ENCODE data around the gene CTNND2. TPM values are rescaled to one million over a fixed set of nuclear protein-coding genes. Genes with fewer than 3 reads are reported as not detected.

The CTNND2 gene
- total and polyA plus RNA-seq, 4 donors: 0.03 to 1.0 (median 0.27) TPM

GRCh38 chr5:11595045-11595444 lies 309.2 kb downstream of the CTNND2 start:
- intact Hi-C loops (cut with DNase I): no loop called here
- H3K9me3 ChIP-seq (ENCODE audit: control insufficient read depth, low read length): no peaks in the 10 kb centered on the region
- no peak for ATAC-seq (ENCODE audit: low FRiP score)
- no peaks in the 10 kb centered on the region for H3K36me3 ChIP-seq (ENCODE audit: control insufficient read depth in 1 of 2, insufficient read depth in 2 of 2, low read length in 1 of 2)
- no peak overlapping the region for H3K4me3 ChIP-seq (ENCODE audit: low read length in 2 of 2)
- H3K4me1 ChIP-seq (ENCODE audit: control insufficient read depth in 1 of 2, insufficient read depth in 2 of 2, low read length in 2 of 2): no peaks in the 10 kb centered on the region
- no peak for DNase-seq
- peaks cover 0 to 2% of the 10 kb centered on the region in 2 donors for H3K27me3 ChIP-seq (ENCODE audit: control insufficient read depth in 1 of 2, insufficient read depth in 2 of 2, low read length in 1 of 2)
- WGBS, 2 donors: 38 to 40% methylated on average over 3 of the region's 3 CpGs
- H3K27ac ChIP-seq (ENCODE audit: low read depth in 1 of 2, low read length in 2 of 2): no peak overlapping the region

- H3K9me3 ChIP-seq (ENCODE audit: control insufficient read depth, low read length): no peaks in the 10 kb centered on the region
- intact Hi-C loops (cut with DNase I): no loop called here
- no peaks in the 10 kb centered on the region for H3K36me3 ChIP-seq (ENCODE audit: control insufficient read depth in 1 of 2, insufficient read depth in 2 of 2, low read length in 1 of 2)
- DNase-seq (no peak), ATAC-seq (ENCODE audit: low FRiP score) (no peak)
- peaks cover 0 to 2% of the 10 kb centered on the region in 2 donors for H3K27me3 ChIP-seq (ENCODE audit: control insufficient read depth in 1 of 2, insufficient read depth in 2 of 2, low read length in 1 of 2)
- H3K4me3 ChIP-seq (ENCODE audit: low read length in 2 of 2): no peak overlapping the region
- WGBS, 2 donors: 54 to 60% methylated on average over 2 of the region's 2 CpGs
- H3K27ac ChIP-seq (ENCODE audit: low read depth in 1 of 2, low read length in 2 of 2): no peak overlapping the region
- H3K4me1 ChIP-seq (ENCODE audit: control insufficient read depth in 1 of 2, insufficient read depth in 2 of 2, low read length in 2 of 2): no peaks in the 10 kb centered on the region
Observed at GRCh38 chr5:11594021-11594420, 310.2 kb downstream of the CTNND2 start.

- ATAC-seq (ENCODE audit: low FRiP score) (no peak), DNase-seq (no peak)
- intact Hi-C loops (cut with DNase I): no loop called here
- WGBS, 2 donors: 91% methylated on average over 6 of the region's 6 CpGs
- Histone ChIP-seq H3K36me3 (ENCODE audit: control insufficient read depth in 1 of 2, insufficient read depth in 2 of 2, low read length in 1 of 2) (no peaks in the 10 kb centered on the region), H3K27me3 (ENCODE audit: control insufficient read depth in 1 of 2, insufficient read depth in 2 of 2, low read length in 1 of 2) (peaks cover 0 to 2% of the 10 kb centered on the region in 2 donors), H3K27ac (ENCODE audit: low read depth in 1 of 2, low read length in 2 of 2) (no peak overlapping the region), H3K4me3 (ENCODE audit: low read length in 2 of 2) (no peak overlapping the region), H3K4me1 (ENCODE audit: control insufficient read depth in 1 of 2, insufficient read depth in 2 of 2, low read length in 2 of 2) (no peaks in the 10 kb centered on the region), H3K9me3 (ENCODE audit: control insufficient read depth, low read length) (no peaks in the 10 kb centered on the region)
Observed at GRCh38 chr5:11590475-11590874, 313.8 kb downstream of the CTNND2 start.

- no peak for ATAC-seq (ENCODE audit: low FRiP score)
- intact Hi-C loops (cut with DNase I): no loop called here
- Histone ChIP-seq H3K27ac (ENCODE audit: low read depth in 1 of 2, low read length in 2 of 2) (no peak overlapping the region), H3K36me3 (ENCODE audit: control insufficient read depth in 1 of 2, insufficient read depth in 2 of 2, low read length in 1 of 2) (no peaks in the 10 kb centered on the region), H3K4me3 (ENCODE audit: low read length in 2 of 2) (no peak overlapping the region), H3K4me1 (ENCODE audit: control insufficient read depth in 1 of 2, insufficient read depth in 2 of 2, low read length in 2 of 2) (no peaks in the 10 kb centered on the region), H3K27me3 (ENCODE audit: control insufficient read depth in 1 of 2, insufficient read depth in 2 of 2, low read length in 1 of 2) (peaks cover 0 to 2% of the 10 kb centered on the region in 2 donors), H3K9me3 (ENCODE audit: control insufficient read depth, low read length) (no peaks in the 10 kb centered on the region)
- DNase-seq: no peak
- 3% methylated on average over 6 of the region's 6 CpGs for WGBS, 2 donors
Observed at GRCh38 chr5:11588803-11589202, 315.4 kb downstream of the CTNND2 start.

GRCh38 chr5:11584017-11584416 lies 320.2 kb downstream of the CTNND2 start:
- H3K27ac ChIP-seq (ENCODE audit: low read depth in 1 of 2, low read length in 2 of 2): no peak overlapping the region
- intact Hi-C loops (cut with DNase I): no loop called here
- 72 to 76% methylated on average over 6 of the region's 6 CpGs for WGBS, 2 donors
- H3K4me3 ChIP-seq (ENCODE audit: low read length in 2 of 2): no peak overlapping the region
- no peak for ATAC-seq (ENCODE audit: low FRiP score)
- H3K27me3 ChIP-seq (ENCODE audit: control insufficient read depth in 1 of 2, insufficient read depth in 2 of 2, low read length in 1 of 2): no peaks in the 10 kb centered on the region
- no peak for DNase-seq
- H3K4me1 ChIP-seq (ENCODE audit: control insufficient read depth in 1 of 2, insufficient read depth in 2 of 2, low read length in 2 of 2): no peaks in the 10 kb centered on the region
- no peaks in the 10 kb centered on the region for H3K9me3 ChIP-seq (ENCODE audit: control insufficient read depth, low read length)
- no peaks in the 10 kb centered on the region for H3K36me3 ChIP-seq (ENCODE audit: control insufficient read depth in 1 of 2, insufficient read depth in 2 of 2, low read length in 1 of 2)

GRCh38 chr5:11579351-11579750 lies 324.9 kb downstream of the CTNND2 start:
- Histone ChIP-seq H3K4me3 (ENCODE audit: low read length in 2 of 2) (no peak overlapping the region), H3K27me3 (ENCODE audit: control insufficient read depth in 1 of 2, insufficient read depth in 2 of 2, low read length in 1 of 2) (no peaks in the 10 kb centered on the region), H3K36me3 (ENCODE audit: control insufficient read depth in 1 of 2, insufficient read depth in 2 of 2, low read length in 1 of 2) (no peaks in the 10 kb centered on the region), H3K9me3 (ENCODE audit: control insufficient read depth, low read length) (no peaks in the 10 kb centered on the region), H3K4me1 (ENCODE audit: control insufficient read depth in 1 of 2, insufficient read depth in 2 of 2, low read length in 2 of 2) (no peaks in the 10 kb centered on the region), H3K27ac (ENCODE audit: low read depth in 1 of 2, low read length in 2 of 2) (no peak overlapping the region)
- DNase-seq (no peak), ATAC-seq (ENCODE audit: low FRiP score) (no peak)
- intact Hi-C loops (cut with DNase I): no loop called here
- 78 to 83% methylated on average over 4 of the region's 4 CpGs for WGBS, 2 donors

- Histone ChIP-seq H3K36me3 (ENCODE audit: control insufficient read depth in 1 of 2, insufficient read depth in 2 of 2, low read length in 1 of 2) (no peaks in the 10 kb centered on the region), H3K27me3 (ENCODE audit: control insufficient read depth in 1 of 2, insufficient read depth in 2 of 2, low read length in 1 of 2) (no peaks in the 10 kb centered on the region), H3K4me3 (ENCODE audit: low read length in 2 of 2) (no peak overlapping the region), H3K27ac (ENCODE audit: low read depth in 1 of 2, low read length in 2 of 2) (no peak overlapping the region), H3K4me1 (ENCODE audit: control insufficient read depth in 1 of 2, insufficient read depth in 2 of 2, low read length in 2 of 2) (no peaks in the 10 kb centered on the region), H3K9me3 (ENCODE audit: control insufficient read depth, low read length) (no peaks in the 10 kb centered on the region)
- WGBS, 2 donors: 79 to 90% methylated on average over 2 of the region's 2 CpGs
- ATAC-seq (ENCODE audit: low FRiP score) (no peak), DNase-seq (no peak)
- intact Hi-C loops (cut with DNase I): no loop called here
Observed at GRCh38 chr5:11574787-11575186, 329.5 kb downstream of the CTNND2 start.

GRCh38 chr5:11573140-11573992 lies 330.9 kb downstream of the CTNND2 start:
- Histone ChIP-seq H3K27ac (ENCODE audit: low read depth in 1 of 2, low read length in 2 of 2) (no peak overlapping the region), H3K4me3 (ENCODE audit: low read length in 2 of 2) (no peak overlapping the region), H3K27me3 (ENCODE audit: control insufficient read depth in 1 of 2, insufficient read depth in 2 of 2, low read length in 1 of 2) (no peaks in the 10 kb centered on the region), H3K36me3 (ENCODE audit: control insufficient read depth in 1 of 2, insufficient read depth in 2 of 2, low read length in 1 of 2) (no peaks in the 10 kb centered on the region), H3K9me3 (ENCODE audit: control insufficient read depth, low read length) (no peaks in the 10 kb centered on the region), H3K4me1 (ENCODE audit: control insufficient read depth in 1 of 2, insufficient read depth in 2 of 2, low read length in 2 of 2) (no peaks in the 10 kb centered on the region)
- ATAC-seq (ENCODE audit: low FRiP score): no peak
- no peak for DNase-seq
- intact Hi-C loops (cut with DNase I): no loop called here
- WGBS, 2 donors: 68 to 69% methylated on average over 5 of the region's 5 CpGs

- ATAC-seq (ENCODE audit: low FRiP score): no peak
- DNase-seq: no peak
- Histone ChIP-seq H3K9me3 (ENCODE audit: control insufficient read depth, low read length) (no peaks in the 10 kb centered on the region), H3K36me3 (ENCODE audit: control insufficient read depth in 1 of 2, insufficient read depth in 2 of 2, low read length in 1 of 2) (no peaks in the 10 kb centered on the region), H3K27me3 (ENCODE audit: control insufficient read depth in 1 of 2, insufficient read depth in 2 of 2, low read length in 1 of 2) (no peaks in the 10 kb centered on the region), H3K27ac (ENCODE audit: low read depth in 1 of 2, low read length in 2 of 2) (no peak overlapping the region), H3K4me1 (ENCODE audit: control insufficient read depth in 1 of 2, insufficient read depth in 2 of 2, low read length in 2 of 2) (no peaks in the 10 kb centered on the region), H3K4me3 (ENCODE audit: low read length in 2 of 2) (no peak overlapping the region)
- intact Hi-C loops (cut with DNase I): no loop called here
- 79 to 82% methylated on average over 12 of the region's 12 CpGs for WGBS, 2 donors
Observed at GRCh38 chr5:11564706-11565105, 339.5 kb downstream of the CTNND2 start.
